ENCODE data around the gene ELMO3. TPM values are rescaled to one million over a fixed set of nuclear protein-coding genes. Genes with fewer than 3 reads are reported as not detected.

Gene ELMO3
- total RNA-seq, 1 donor = 0.36 TPM

- peaks cover 62% of the 10 kb centered on the region for H3K36me3 ChIP-seq (ENCODE audit: insufficient read depth, low read length)
- H3K4me2 ChIP-seq (ENCODE audit: insufficient read depth, low read length) = no peak overlapping the region
- no peak for TF ChIP-seq CTCF (IDR thresholded peaks at IDR 0.05; ENCODE audit: extremely low read depth, low read depth, low read length)
Observed at GRCh38 chr16:67229906-67230808, 31.2 kb downstream of the ELMO3 start.

GRCh38 chr16:67230809-67231660, 32.1 kb downstream of the ELMO3 start:
- Histone ChIP-seq H3K79me2 (ENCODE audit: insufficient read depth, low read length) (peaks cover 50% of the 10 kb centered on the region), H3K4me3 (ENCODE audit: insufficient read depth, low read length) (no peak overlapping the region), H3K4me1 (ENCODE audit: insufficient read depth, low read length) (peaks cover 11% of the 10 kb centered on the region), H3K36me3 (ENCODE audit: insufficient read depth, low read length) (peaks cover 71% of the 10 kb centered on the region), H3K27me3 (ENCODE audit: insufficient read depth, low read length) (no peaks in the 10 kb centered on the region), H3K27ac (ENCODE audit: low read depth, low read length) (no peak overlapping the region), H3K9me3 (ENCODE audit: low read depth, low read length) (no peaks in the 10 kb centered on the region), H2AFZ (ENCODE audit: low read length) (no peak overlapping the region), H4K20me1 (ENCODE audit: insufficient read depth, low read length) (peaks cover 22% of the 10 kb centered on the region), H3K4me2 (ENCODE audit: insufficient read depth, low read length) (no peak overlapping the region)
- peak; percentile 72 for DNase-seq (ENCODE audit: insufficient read length, low spot score, missing footprints)
- TF ChIP-seq CTCF (IDR thresholded peaks at IDR 0.05; ENCODE audit: extremely low read depth, low read depth, low read length) = no peak

More at GRCh38 chr16:67229906-67230808, 31.2 kb downstream of the ELMO3 start:
- H3K27ac ChIP-seq (ENCODE audit: low read depth, low read length) = no peak overlapping the region
- peaks cover 17% of the 10 kb centered on the region for H4K20me1 ChIP-seq (ENCODE audit: insufficient read depth, low read length)
- no peak overlapping the region for H2AFZ ChIP-seq (ENCODE audit: low read length)
- DNase-seq (ENCODE audit: insufficient read length, low spot score, missing footprints) = peak; percentile 31
- H3K4me3 ChIP-seq (ENCODE audit: insufficient read depth, low read length) = no peak overlapping the region
- H3K9me3 ChIP-seq (ENCODE audit: low read depth, low read length) = no peaks in the 10 kb centered on the region
- peaks cover 53% of the 10 kb centered on the region for H3K79me2 ChIP-seq (ENCODE audit: insufficient read depth, low read length)
- H3K4me1 ChIP-seq (ENCODE audit: insufficient read depth, low read length) = peaks cover 16% of the 10 kb centered on the region
- H3K27me3 ChIP-seq (ENCODE audit: insufficient read depth, low read length) = no peaks in the 10 kb centered on the region

- Histone ChIP-seq H2AFZ (ENCODE audit: low read length) (no peak overlapping the region), H3K79me2 (ENCODE audit: insufficient read depth, low read length) (peaks cover 41% of the 10 kb centered on the region), H3K9me3 (ENCODE audit: low read depth, low read length) (no peaks in the 10 kb centered on the region), H3K36me3 (ENCODE audit: insufficient read depth, low read length) (peaks cover 85% of the 10 kb centered on the region), H3K4me3 (ENCODE audit: insufficient read depth, low read length) (no peak overlapping the region), H3K27me3 (ENCODE audit: insufficient read depth, low read length) (no peaks in the 10 kb centered on the region), H3K4me1 (ENCODE audit: insufficient read depth, low read length) (peaks cover 5% of the 10 kb centered on the region), H3K4me2 (ENCODE audit: insufficient read depth, low read length) (no peak overlapping the region), H3K27ac (ENCODE audit: low read depth, low read length) (no peak overlapping the region), H4K20me1 (ENCODE audit: insufficient read depth, low read length) (peaks cover 13% of the 10 kb centered on the region)
- TF ChIP-seq CTCF (IDR thresholded peaks at IDR 0.05; ENCODE audit: extremely low read depth, low read depth, low read length) = no peak
- peak; percentile 26 for DNase-seq (ENCODE audit: insufficient read length, low spot score, missing footprints)
Observed at GRCh38 chr16:67233596-67233995, 34.7 kb downstream of the ELMO3 start.
